Measurements from ENCODE around the gene SETD3. TPM values are rescaled to one million over a fixed set of nuclear protein-coding genes. Genes with fewer than 3 reads are reported as not detected.

The SETD3 gene
- total and polyA plus RNA-seq, 4 donors, result 36.4 to 60.9 (median 49.7) TPM

GRCh38 chr14:99512110-99512449 lies 31.4 kb upstream of the SETD3 start:
- ATAC-seq (ENCODE audit: insufficient read depth, low FRiP score) (no peak), DNase-seq (no peak)
- peaks cover 9 to 64% (median 26%) of the 10 kb centered on the region in 4 donors for H3K36me3 ChIP-seq (ENCODE audit: control insufficient read depth in 4 of 4, insufficient read depth in 4 of 4, low read length in 4 of 4)
- no peak overlapping the region for H3K9ac ChIP-seq (ENCODE audit: insufficient read depth in 1 of 2, low read length in 2 of 2)
- no peak overlapping the region for H3K4me3 ChIP-seq
- TF ChIP-seq CTCF (IDR thresholded peaks at IDR 0.05; ENCODE audit: control extremely low read depth, extremely low read depth), result no peak
- no peaks in the 10 kb centered on the region for H3K27me3 ChIP-seq (ENCODE audit: control insufficient read depth in 3 of 3, insufficient read depth in 3 of 3, low read length in 2 of 3)
- H3K9me3 ChIP-seq (ENCODE audit: control insufficient read depth in 4 of 4, insufficient read depth in 3 of 4, low read length in 3 of 4), result no peaks in the 10 kb centered on the region
- no peak overlapping the region for H3K27ac ChIP-seq (ENCODE audit: low read depth in 1 of 2, low read length in 1 of 2)
- H3K4me1 ChIP-seq (ENCODE audit: control insufficient read depth in 5 of 5, insufficient read depth in 5 of 5, low read length in 5 of 5), result no peaks in the 10 kb centered on the region
- WGBS, 2 donors, result 74 to 81% methylated on average over 10 of the region's 10 CpGs

- peaks cover 0 to 2% (median 0%) of the 10 kb centered on the region in 5 donors for H3K4me1 ChIP-seq (ENCODE audit: control insufficient read depth in 5 of 5, insufficient read depth in 5 of 5, low read length in 5 of 5)
- no peak overlapping the region for H3K27ac ChIP-seq (ENCODE audit: low read depth in 1 of 2, low read length in 1 of 2)
- H3K9ac ChIP-seq (ENCODE audit: insufficient read depth in 1 of 2, low read length in 2 of 2), result no peak overlapping the region
- peaks cover 11 to 67% (median 26%) of the 10 kb centered on the region in 4 donors for H3K36me3 ChIP-seq (ENCODE audit: control insufficient read depth in 4 of 4, insufficient read depth in 4 of 4, low read length in 4 of 4)
- no peaks in the 10 kb centered on the region for H3K27me3 ChIP-seq (ENCODE audit: control insufficient read depth in 3 of 3, insufficient read depth in 3 of 3, low read length in 2 of 3)
- DNase-seq (no peak), ATAC-seq (ENCODE audit: insufficient read depth, low FRiP score) (no peak)
- WGBS, 2 donors, result 79 to 88% methylated on average over 12 of the region's 12 CpGs
- H3K9me3 ChIP-seq (ENCODE audit: control insufficient read depth in 4 of 4, insufficient read depth in 3 of 4, low read length in 3 of 4), result no peaks in the 10 kb centered on the region
- H3K4me3 ChIP-seq, result no peak overlapping the region
- TF ChIP-seq CTCF (IDR thresholded peaks at IDR 0.05; ENCODE audit: control extremely low read depth, extremely low read depth), result no peak
These were observed 30.9 kb upstream of the SETD3 start for GRCh38 chr14:99511421-99512109.

DNA sequence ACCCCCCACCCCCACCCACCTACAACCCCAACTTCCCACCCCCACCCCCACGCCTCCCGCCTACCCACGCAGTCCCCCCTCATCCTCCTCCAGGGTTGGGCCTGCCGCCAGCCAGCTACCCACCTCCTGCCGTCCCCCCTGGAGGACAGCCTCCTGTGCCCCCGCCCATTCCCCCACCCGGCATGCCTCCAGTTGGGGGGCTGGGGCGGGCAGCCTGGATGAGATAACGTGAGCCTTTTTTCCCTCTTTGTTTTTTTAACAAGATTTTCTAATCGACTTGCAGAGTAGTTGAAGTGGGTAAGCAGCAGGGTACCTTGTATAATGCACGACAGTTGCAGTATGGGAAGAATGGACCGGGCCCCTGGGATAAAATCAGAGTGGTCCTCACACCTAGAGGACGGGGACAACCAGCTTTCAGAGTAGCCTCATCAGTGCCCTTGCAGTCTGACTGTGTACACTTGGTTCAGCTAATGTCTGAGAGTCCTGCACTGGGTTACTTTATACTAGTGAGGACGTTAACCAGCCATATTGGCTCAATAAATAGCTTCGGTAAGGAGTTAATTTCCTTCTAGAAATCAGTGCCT lies 30.0 kb upstream of the SETD3 start:
- H3K27me3 ChIP-seq (ENCODE audit: control insufficient read depth in 3 of 3, insufficient read depth in 3 of 3, low read length in 2 of 3), result no peaks in the 10 kb centered on the region
- ATAC-seq (ENCODE audit: insufficient read depth, low FRiP score) (no peak), DNase-seq (no peak)
- no peaks in the 10 kb centered on the region for H3K9me3 ChIP-seq (ENCODE audit: control insufficient read depth in 4 of 4, insufficient read depth in 3 of 4, low read length in 3 of 4)
- H3K4me1 ChIP-seq (ENCODE audit: control insufficient read depth in 5 of 5, insufficient read depth in 5 of 5, low read length in 5 of 5), result peaks cover 0 to 11% (median 0%) of the 10 kb centered on the region in 5 donors
- 86 to 91% methylated on average over 14 to 15 of the region's 15 CpGs for WGBS, 2 donors
- H3K27ac ChIP-seq (ENCODE audit: low read depth in 1 of 2, low read length in 1 of 2), result no peak overlapping the region
- peaks cover 11 to 73% (median 26%) of the 10 kb centered on the region in 4 donors for H3K36me3 ChIP-seq (ENCODE audit: control insufficient read depth in 4 of 4, insufficient read depth in 4 of 4, low read length in 4 of 4)
- H3K4me3 ChIP-seq, result no peak overlapping the region
- no peak overlapping the region for H3K9ac ChIP-seq (ENCODE audit: insufficient read depth in 1 of 2, low read length in 2 of 2)
- TF ChIP-seq CTCF (IDR thresholded peaks at IDR 0.05; ENCODE audit: control extremely low read depth, extremely low read depth), result no peak

Measured in lung (tissue), 12 donors.